ENCODE results near the gene TVP23B.
"Not testable (repeated sequence)": the region's sequence is repeated elsewhere in the genome, so short reads cannot be mapped to it uniquely, and the experiment has no call there.

GRCh38 chr17:18757368-18758044 is 23.5 kb upstream of the TVP23B start:
- not testable (repeated sequence) for TF ChIP-seq CTCF (IDR thresholded peaks at IDR 0.05; ENCODE audit: borderline replicate concordance, extremely low read depth, low read length, poor library complexity, severe bottlenecking); EZH2 (IDR thresholded peaks at IDR 0.05; ENCODE audit: borderline replicate concordance, low read depth, low read length, severe bottlenecking)
